GM21447 (cell line): ENCODE results near the gene TRIO.

ENCODE experiments used
- ATAC-seq: cut with Tn5 transposase; IDR thresholded peaks from one replicate; pipeline ENCODE4 v1.9.1; 2021; ENCODE audit not compliant: unreplicated experiment

The TRIO gene

GRCh38 chr5:14122089-14122488 is 21.1 kb upstream of the TRIO start:
- ATAC-seq: no peak

GRCh38 chr5:14123551-14123950 is 19.6 kb upstream of the TRIO start:
- ATAC-seq: no peak

- ATAC-seq: no peak
Measured at GRCh38 chr5:14123974-14124482, 19.1 kb upstream of the TRIO start.

DNA sequence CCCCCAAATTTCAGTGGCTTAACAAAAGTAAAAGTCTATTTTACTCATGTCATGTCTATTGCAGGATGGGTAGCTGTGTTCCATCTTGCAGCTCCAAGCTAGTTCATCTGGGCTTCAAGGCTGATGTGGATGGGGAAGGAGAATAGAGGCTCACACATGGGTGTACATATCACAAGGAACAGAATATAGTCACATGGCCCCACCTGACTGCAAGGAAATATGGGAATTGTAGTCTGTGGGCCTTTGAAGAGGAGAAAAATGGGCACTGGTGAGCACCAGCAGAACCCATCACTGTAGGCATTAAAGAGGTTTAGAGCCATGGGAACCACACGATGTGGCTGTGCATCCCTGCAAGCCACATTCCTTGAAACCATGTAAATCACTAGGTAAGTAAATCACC is 17.9 kb upstream of the TRIO start:
- no peak for ATAC-seq

DNA sequence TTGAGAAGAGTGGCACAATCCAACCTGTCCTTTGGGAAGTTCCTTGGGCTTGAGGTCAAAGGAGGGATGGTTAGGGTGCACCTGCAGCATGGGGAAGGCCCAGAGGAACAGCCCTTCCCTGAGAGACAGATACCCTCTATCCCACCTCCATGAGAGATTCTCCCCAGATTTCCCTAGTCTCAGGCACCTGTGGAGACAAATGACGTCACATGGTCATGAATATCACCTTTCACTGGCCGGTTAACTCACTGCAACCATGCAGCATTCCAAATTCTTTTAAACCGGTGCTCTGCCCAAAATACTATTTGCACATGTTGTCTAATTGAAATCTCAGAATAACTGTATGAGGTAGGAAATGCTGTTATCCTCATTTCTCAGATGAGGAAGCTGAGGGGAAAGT is 15.6 kb upstream of the TRIO start:
- no peak for ATAC-seq

- no peak for ATAC-seq
Measured at GRCh38 chr5:14128079-14128478, 15.1 kb upstream of the TRIO start.

- ATAC-seq: no peak
Measured at GRCh38 chr5:14129123-14129522, 14.0 kb upstream of the TRIO start.

- ATAC-seq: no peak
Measured at GRCh38 chr5:14131855-14132503, 11.2 kb upstream of the TRIO start.

GRCh38 chr5:14133394-14133793 is 9.7 kb upstream of the TRIO start:
- ATAC-seq: no peak

DNA sequence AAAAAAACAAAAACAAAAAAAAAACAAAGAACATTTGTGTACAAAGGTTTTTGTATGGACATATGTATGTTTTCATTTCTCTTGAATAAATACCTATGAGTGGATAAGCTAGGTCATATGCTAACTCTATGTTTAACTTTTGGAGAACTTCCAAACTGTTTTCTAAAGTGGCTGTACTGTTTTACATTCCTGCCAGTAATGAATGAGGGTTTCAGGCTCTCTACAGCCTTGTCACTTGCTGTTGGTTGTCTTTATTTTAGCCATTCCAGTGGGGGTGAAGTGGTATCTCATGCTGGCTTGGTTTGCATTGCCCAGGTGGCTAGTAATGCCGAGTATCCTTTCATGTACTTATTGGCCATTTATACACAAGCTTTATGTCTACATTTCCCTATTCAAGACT is 9.1 kb upstream of the TRIO start:
- no peak for ATAC-seq

DNA sequence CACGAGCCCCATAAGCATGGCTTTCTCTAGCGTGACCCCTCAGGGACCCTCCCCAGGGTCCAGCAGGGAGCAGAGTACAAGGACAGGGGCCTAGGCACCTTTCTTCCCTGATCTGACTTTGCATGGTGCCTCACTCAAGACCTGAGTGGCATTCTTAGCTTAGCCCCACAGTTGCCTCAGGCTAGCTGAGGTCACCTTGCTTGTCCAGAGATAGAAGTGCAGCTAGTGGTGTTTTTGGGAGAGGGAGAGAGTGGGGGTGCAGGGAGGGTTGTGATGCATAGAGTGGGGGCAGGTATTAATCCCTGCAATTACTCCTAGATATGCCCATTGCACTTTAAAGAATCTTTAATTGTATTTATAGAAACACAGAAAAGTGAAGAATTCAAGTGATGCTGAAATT is 8.4 kb upstream of the TRIO start:
- no peak for ATAC-seq

GRCh38 chr5:14135621-14136020 is 7.5 kb upstream of the TRIO start:
- ATAC-seq: no peak

DNA sequence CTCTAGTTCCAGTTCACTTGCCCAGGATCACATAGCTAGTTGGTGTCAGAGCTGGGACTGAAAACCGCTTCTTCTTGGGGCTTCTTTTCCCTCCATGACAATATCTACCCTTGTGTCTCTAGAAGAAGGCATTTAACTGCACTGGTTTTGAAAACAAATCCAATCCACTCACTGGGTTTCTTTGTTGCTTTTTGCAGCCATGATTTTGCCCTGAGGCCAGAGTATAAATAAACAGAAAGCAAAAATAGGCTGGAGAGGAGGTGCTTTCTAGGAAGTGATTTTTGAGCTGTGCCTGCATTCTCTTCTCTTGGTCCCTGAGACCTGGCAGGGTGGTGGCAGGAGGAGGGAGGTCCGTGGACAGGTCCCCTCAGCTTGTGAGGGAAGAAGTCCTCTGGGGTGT is 6.9 kb upstream of the TRIO start:
- ATAC-seq: no peak

GRCh38 chr5:14138608-14139540 is 4.3 kb upstream of the TRIO start:
- no peak for ATAC-seq

GRCh38 chr5:14141764-14142163 is 1.4 kb upstream of the TRIO start:
- no peak for ATAC-seq

DNA sequence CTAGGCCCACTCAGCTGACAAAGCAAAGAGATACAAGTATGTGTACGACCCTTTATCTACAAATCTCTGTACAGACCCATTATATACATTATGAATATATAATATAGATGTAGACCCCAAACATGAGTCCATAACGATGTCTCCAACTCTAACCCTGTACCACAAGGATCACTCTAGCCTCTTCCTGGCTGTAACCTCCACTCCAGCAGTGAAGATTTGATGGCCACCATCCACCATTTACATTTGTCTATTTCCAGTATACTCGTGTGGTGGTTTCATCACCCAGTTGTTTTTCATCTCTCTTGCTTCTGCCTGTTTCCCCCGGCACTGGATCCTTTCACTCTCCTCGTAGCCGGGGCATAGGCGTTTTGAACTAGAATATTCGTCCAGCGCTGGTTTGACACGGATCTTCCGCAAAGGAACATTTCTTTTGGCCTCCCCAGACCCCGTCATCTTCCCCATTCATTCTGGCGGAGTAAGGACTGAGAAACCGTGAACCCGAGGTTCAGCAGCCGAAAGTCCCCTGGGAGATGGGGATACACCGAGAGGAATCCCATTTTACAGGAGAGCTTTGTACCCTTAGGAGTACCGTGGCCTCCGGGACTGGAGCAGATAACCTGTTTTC is 828 bp upstream of the TRIO start:
- peak; percentile 8 for ATAC-seq

DNA sequence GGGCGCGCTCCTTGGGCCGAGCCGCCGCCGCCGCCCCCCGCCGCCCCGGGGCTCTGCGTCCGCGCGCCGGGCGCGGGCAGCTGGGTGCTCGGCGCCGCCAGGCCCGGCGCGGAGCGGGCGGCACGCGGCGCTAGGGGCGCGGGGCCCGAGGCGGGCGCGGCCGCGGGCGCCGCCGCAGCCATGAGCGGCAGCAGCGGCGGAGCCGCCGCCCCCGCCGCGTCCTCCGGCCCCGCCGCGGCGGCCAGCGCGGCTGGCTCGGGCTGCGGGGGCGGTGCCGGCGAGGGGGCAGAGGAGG is 351 bp downstream of the TRIO start:
- ATAC-seq: peak; percentile 4

DNA sequence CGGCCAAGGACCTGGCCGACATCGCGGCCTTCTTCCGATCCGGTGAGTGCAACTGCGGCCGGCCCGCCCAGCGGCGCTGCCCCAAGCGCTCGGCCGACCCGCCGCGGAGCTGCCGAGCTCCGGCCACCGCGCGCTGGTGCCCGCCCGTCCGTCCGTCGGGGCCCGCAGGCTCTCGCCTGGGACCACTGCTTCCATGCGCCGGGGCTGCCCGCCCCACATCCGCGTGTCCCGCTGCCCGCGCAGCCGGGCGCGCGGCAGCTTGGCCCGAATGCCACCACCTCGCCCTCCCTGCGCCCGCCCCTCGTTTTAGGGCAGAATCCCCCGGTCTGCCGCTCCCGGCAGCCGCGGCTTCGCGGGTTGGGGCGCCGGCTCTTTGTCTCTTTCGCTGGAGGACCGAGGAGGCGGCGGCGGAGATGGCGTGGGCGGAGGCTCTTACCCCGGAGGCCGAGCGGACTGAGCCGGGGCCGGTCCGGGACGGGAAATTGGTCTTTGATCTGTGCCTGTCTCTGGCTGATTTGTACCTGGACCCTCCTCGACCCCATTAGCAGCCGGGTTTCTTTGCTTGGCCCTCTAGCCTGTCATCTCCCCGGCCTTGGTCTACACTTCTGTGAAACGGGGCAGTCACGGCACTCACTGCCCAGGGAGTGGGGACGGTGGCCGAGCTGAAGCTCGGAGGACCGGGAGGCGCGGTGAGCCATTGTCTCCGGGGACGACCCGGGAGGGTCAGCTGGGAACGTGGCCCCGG is 871 bp downstream of the TRIO start:
- peak; percentile 15 for ATAC-seq

DNA sequence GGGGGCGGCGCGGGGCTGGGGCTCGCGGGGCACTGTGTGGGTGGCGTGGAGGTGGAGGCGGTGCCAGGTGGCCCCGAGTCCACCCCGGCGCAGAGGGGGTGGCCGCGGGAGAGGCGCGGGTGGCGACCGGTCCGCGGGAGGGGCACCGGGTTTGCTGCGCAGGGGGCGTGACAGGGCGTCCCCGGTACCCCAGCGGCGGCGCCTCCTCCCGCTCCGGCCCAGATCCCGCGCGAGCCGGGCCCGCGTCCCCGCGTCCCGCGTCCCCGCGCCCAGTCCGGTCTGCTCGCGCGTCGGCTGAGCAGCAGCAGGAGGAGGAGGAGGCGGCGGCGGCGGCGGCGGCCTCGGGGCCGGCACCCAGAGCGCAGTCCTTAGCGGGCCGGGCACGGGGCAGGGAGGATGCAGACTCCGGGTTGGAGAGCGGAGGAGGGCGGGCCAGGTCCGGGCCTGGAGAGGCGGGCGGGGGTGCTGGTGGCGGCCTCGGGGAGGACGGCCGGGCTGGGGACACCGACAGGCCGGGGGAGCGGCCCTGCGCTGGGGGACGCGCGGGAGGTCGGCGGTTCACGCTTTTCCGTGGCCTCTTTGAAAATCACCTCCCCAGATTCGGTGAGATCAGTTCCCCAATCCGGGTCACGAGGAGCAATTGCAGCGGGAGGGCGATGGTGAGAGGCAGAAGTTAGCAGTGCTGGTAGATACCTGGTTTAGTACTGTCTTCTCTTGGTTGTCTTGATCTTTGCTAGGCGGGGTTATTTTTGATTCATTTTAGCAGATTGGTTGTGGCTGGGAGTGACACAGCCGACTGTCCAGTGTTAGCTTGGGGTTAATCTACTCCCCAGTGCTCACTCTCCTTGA is 1.7 kb downstream of the TRIO start:
- ATAC-seq: peak; percentile 56
